ENCODE measurements around the gene HNF1B. TPM values are rescaled to one million over a fixed set of nuclear protein-coding genes. Genes with fewer than 3 reads are reported as not detected.

Gene HNF1B
- total and polyA plus RNA-seq, 2 donors (not counting 3 experiments of a cell fraction or from before 2014, with no cell fraction given), result not detected

DNA sequence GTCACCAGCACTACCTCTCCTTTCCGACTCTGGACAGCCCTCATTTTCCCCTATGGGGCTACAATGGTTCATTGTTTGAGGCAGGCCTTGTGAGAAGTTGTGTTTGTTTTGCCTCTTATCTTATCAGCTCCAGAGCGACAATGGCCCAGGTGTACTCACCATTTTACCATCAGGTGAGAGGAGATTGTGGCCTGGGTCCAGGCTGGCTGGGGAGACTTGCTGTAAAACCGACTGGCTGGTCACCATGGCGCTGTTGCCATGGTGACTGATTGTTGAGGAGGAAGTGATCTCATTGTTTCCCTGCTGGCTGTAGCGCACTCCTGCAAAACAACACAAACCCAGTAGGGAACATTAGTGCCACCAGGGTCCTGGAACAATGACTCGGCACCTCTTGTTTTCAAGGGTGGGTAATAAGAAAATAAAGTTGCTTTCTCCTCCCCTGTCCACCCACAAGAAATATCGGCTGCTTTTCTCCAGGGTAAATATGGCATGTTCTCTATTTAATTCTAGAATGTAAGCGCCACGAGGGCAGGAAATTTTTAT, 34.4 kb downstream of the HNF1B start:
- no peaks in the 10 kb centered on the region for H3K79me2 ChIP-seq (ENCODE audit: control insufficient read depth, insufficient read depth, low read length)
- ChIA-PET POLR2A (no interaction called here), CTCF (no interaction called here)
- no peaks in the 10 kb centered on the region for H3K36me3 ChIP-seq (ENCODE audit: control insufficient read depth in 2 of 2, extremely low read depth in 1 of 2, insufficient read depth in 2 of 2, low read length in 2 of 2)
- peaks cover 3% of the 10 kb centered on the region for H3K4me1 ChIP-seq (ENCODE audit: control insufficient read depth, extremely low read depth, insufficient read depth, low read length)
- dilution Hi-C loops (cut with MboI; ENCODE audit: extremely low pct_ligation_motif_present, low sequenced_read_pairs) (no loop called here), intact Hi-C loops (cut with micrococcal nuclease) (loop anchor here (2.0 kb wide), 1 partner anchor 62 kb away; no protein-coding TSS in a partner anchor)
- H3K4me2 ChIP-seq (ENCODE audit: insufficient read depth, low read length), result no peak overlapping the region
- BruUV-seq (replicated peaks), result no TSS peak
- no peaks in the 10 kb centered on the region for H3K9me1 ChIP-seq (replicated peaks; ENCODE audit: control insufficient read depth, extremely low read depth, insufficient read depth, low read length)
- FAIRE-seq, result no peak
- H3K27me3 ChIP-seq (ENCODE audit: control insufficient read depth in 2 of 2, insufficient read depth in 2 of 2, low read length in 2 of 2), result peaks cover 18% of the 10 kb centered on the region in 2 experiments
- H3K9me3 ChIP-seq (replicated peaks; ENCODE audit: control insufficient read depth, insufficient read depth, low read length), result no peaks in the 10 kb centered on the region
- H4K20me1 ChIP-seq (replicated peaks; ENCODE audit: control insufficient read depth, extremely low read depth, insufficient read depth, low read length), result no peaks in the 10 kb centered on the region
- TF ChIP-seq JUN (IDR thresholded peaks at IDR 0.05; ENCODE audit: borderline replicate concordance, insufficient read depth, insufficient read length, low read depth) (peak; percentile 82), POLR2A (IDR thresholded peaks at IDR 0.05; ENCODE audit: low read depth, low read length) (no peak)
- peak overlapping the region; percentile 9 for H2AFZ ChIP-seq (ENCODE audit: low read depth, low read length)
- peak; percentile 86 for DNase-seq (ENCODE audit: low read depth, low spot score)
- H3K4me3 ChIP-seq (replicated peaks in 1 of 3; ENCODE audit: insufficient read depth in 1 of 3, low read depth in 1 of 3, low read length in 3 of 3), result no peak overlapping the region
- H3K27ac ChIP-seq (ENCODE audit: insufficient read depth, low read depth, low read length), result peak overlapping the region; percentile 12
- H3K9ac ChIP-seq (replicated peaks; ENCODE audit: extremely low read depth, insufficient read depth, low read length), result no peak overlapping the region

DNA sequence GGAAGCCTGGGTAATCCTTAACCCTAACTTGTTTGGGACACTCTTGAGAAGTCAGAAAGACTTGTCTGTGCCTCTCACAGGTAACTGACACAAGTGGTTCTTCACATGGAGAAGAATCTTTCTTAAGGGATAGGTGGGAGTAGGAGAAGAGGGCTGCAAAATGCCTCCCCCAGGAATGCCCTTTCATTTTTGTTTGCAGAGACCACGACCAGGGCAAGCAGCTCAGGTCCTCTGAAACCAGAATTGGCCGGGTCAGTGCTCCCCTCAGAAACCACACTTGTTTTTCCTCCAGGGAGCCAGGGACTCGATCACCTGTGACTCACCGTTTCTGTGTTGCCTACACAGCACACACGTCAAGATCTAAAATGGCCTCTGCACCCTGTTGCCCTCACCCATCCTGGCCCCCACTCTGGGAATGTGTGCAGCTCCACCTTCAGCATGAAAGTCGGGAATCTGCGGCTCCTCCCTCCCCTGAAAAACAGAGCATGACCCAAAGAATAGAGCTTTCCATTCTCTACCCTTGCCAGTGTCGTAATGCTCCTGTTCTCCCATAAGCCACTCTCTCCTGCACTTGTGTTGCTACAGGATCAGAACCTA, 36.1 kb downstream of the HNF1B start:
- Histone ChIP-seq H3K9me1 (replicated peaks; ENCODE audit: control insufficient read depth, extremely low read depth, insufficient read depth, low read length) (no peaks in the 10 kb centered on the region), H3K79me2 (ENCODE audit: control insufficient read depth, insufficient read depth, low read length) (no peaks in the 10 kb centered on the region), H3K4me2 (ENCODE audit: insufficient read depth, low read length) (no peak overlapping the region), H4K20me1 (replicated peaks; ENCODE audit: control insufficient read depth, extremely low read depth, insufficient read depth, low read length) (no peaks in the 10 kb centered on the region), H3K36me3 (ENCODE audit: control insufficient read depth in 2 of 2, extremely low read depth in 1 of 2, insufficient read depth in 2 of 2, low read length in 2 of 2) (no peaks in the 10 kb centered on the region), H3K9ac (replicated peaks; ENCODE audit: extremely low read depth, insufficient read depth, low read length) (no peak overlapping the region), H3K4me1 (ENCODE audit: control insufficient read depth, extremely low read depth, insufficient read depth, low read length) (peaks cover 3% of the 10 kb centered on the region), H3K27me3 (ENCODE audit: control insufficient read depth in 2 of 2, insufficient read depth in 2 of 2, low read length in 2 of 2) (peaks cover 19 to 33% of the 10 kb centered on the region in 2 experiments), H2AFZ (ENCODE audit: low read depth, low read length) (no peak overlapping the region), H3K9me3 (replicated peaks; ENCODE audit: control insufficient read depth, insufficient read depth, low read length) (no peaks in the 10 kb centered on the region), H3K4me3 (replicated peaks in 1 of 3; ENCODE audit: insufficient read depth in 1 of 3, low read depth in 1 of 3, low read length in 3 of 3) (no peak overlapping the region), H3K27ac (ENCODE audit: insufficient read depth, low read depth, low read length) (no peak overlapping the region)
- dilution Hi-C loops (cut with MboI; ENCODE audit: extremely low pct_ligation_motif_present, low sequenced_read_pairs) (no loop called here), intact Hi-C loops (cut with micrococcal nuclease) (no loop called here)
- ChIA-PET POLR2A (no interaction called here), CTCF (interaction anchor here (1.1 kb wide), 1 partner anchor 13 kb away, joined by 3 read pairs; no protein-coding TSS in a partner anchor)
- TF ChIP-seq POLR2AphosphoS5 (IDR thresholded peaks at IDR 0.05; ENCODE audit: insufficient read depth, low read depth, low read length), result no peak
- no peak for TF ChIP-seq MYC (IDR thresholded peaks at IDR 0.05; ENCODE audit: low read depth, low read length)
- no peak for TF ChIP-seq GATA2 (IDR thresholded peaks at IDR 0.05; ENCODE audit: insufficient read depth, insufficient read length, low read depth, low read length)
- no peak for TF ChIP-seq JUN (IDR thresholded peaks at IDR 0.05; ENCODE audit: borderline replicate concordance, insufficient read depth, insufficient read length, low read depth)
- TF ChIP-seq, protein P1, sequence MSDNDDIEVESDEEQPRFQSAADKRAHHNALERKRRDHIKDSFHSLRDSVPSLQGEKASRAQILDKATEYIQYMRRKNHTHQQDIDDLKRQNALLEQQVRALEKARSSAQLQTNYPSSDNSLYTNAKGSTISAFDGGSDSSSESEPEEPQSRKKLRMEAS (IDR thresholded peaks at IDR 0.05; ENCODE audit: insufficient read depth, insufficient read length), result no peak
- no peak for TF ChIP-seq FOS (IDR thresholded peaks at IDR 0.05; ENCODE audit: borderline replicate concordance, insufficient read depth, low read length)
- no peak for TF ChIP-seq POLR2A (IDR thresholded peaks at IDR 0.05; ENCODE audit: low read depth, low read length)
- TF ChIP-seq, protein P2, sequence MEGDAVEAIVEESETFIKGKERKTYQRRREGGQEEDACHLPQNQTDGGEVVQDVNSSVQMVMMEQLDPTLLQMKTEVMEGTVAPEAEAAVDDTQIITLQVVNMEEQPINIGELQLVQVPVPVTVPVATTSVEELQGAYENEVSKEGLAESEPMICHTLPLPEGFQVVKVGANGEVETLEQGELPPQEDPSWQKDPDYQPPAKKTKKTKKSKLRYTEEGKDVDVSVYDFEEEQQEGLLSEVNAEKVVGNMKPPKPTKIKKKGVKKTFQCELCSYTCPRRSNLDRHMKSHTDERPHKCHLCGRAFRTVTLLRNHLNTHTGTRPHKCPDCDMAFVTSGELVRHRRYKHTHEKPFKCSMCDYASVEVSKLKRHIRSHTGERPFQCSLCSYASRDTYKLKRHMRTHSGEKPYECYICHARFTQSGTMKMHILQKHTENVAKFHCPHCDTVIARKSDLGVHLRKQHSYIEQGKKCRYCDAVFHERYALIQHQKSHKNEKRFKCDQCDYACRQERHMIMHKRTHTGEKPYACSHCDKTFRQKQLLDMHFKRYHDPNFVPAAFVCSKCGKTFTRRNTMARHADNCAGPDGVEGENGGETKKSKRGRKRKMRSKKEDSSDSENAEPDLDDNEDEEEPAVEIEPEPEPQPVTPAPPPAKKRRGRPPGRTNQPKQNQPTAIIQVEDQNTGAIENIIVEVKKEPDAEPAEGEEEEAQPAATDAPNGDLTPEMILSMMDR (IDR thresholded peaks at IDR 0.05; ENCODE audit: extremely low read depth in 1 of 2, insufficient read depth in 1 of 2, low read depth in 1 of 2, low read length in 2 of 2), result no peak
- TF ChIP-seq EZH2 (IDR thresholded peaks at IDR 0.05; ENCODE audit: borderline replicate concordance, low read depth, low read length, severe bottlenecking), result no peak
- no peak for FAIRE-seq
- BruUV-seq (replicated peaks), result no TSS peak
- no peak for DNase-seq (ENCODE audit: low read depth, low spot score)

Measured in endothelial cell of umbilical vein (primary cell).